HepG2 (cell line): ENCODE data around the gene FAM222A. TPM values are rescaled to one million over a fixed set of nuclear protein-coding genes. Genes with fewer than 3 reads are reported as not detected.

Source experiments
- ATAC-seq: fragments of 200-7000 bp; cut with Tn5 transposase; 3 replicates; pipeline ENCODE4 v1.9.1; 2020; ENCODE audit warnings: mild to moderate bottlenecking, moderate library complexity
- BruUV-seq: library from RNA; stranded (reverse); fragments of 400-500 nt; replicated peaks from 2 replicates; lab custom pipeline; 2021; lab: Mats Ljungman, UMichigan
- CTCF ChIA-PET: fragments of 300-600 bp; formaldehyde crosslinking; extraction: SDS; loops from one replicate; lab custom pipeline; 2021; ENCODE audit warnings: low total read pairs, inconsistent platforms, low intra/inter-chr PET ratio; lab: Yijun Ruan, JAX
- POLR2A ChIA-PET: fragments of 350-600 bp; sonication (Branson Sonifier 250); formaldehyde crosslinking; loops from one replicate; lab custom pipeline; 2020; ENCODE audit warnings: antibody characterized with exemption, inconsistent platforms; lab: Yijun Ruan, JAX
- DNase-seq: peaks from one replicate; pipeline ENCODE4 v3.0.0-alpha.2; 2015; ENCODE audit warnings: low spot score
- FAIRE-seq: peaks from 3 replicates; lab custom pipeline; 2011; peaks lifted over from hg19 to GRCh38; lab: Jason Lieb, UNC
- H2AFZ ChIP-seq: one replicate; pipeline ENCODE4 v1.6.1; 2011; ENCODE audit warnings: low read length, inconsistent platforms
- H3K27ac ChIP-seq: fragments of 300-600 bp; 3 replicates; pipeline ENCODE4 v1.8.0; 2011; ENCODE audit warnings: mixed run types, mild to moderate bottlenecking, mixed read lengths, low read length, inconsistent platforms; ENCODE audit not compliant: insufficient read depth; ENCODE audit errors: extremely low read length
- H3K27me3 ChIP-seq, 2 experiments: fragments of 200-600 bp in 1 of 2; 2 replicates in 1 of 2; 3 replicates in 1 of 2; pipeline versions ENCODE4 v1.6.0 to v1.8.0; 2011; ENCODE audit warnings: low read length in 2 of 2, mild to moderate bottlenecking in 2 of 2, moderate library complexity in 2 of 2, inconsistent platforms in 1 of 2; ENCODE audit not compliant: insufficient read depth in 2 of 2, control insufficient read depth in 1 of 2
- H3K36me3 ChIP-seq, 2 experiments: fragments of 200-600 bp in 1 of 2; replicated peaks in 1 of 2; 2 replicates in 1 of 2; 3 replicates in 1 of 2; pipeline versions ENCODE4 v1.5.1 to v1.8.0; 2011; ENCODE audit warnings: low read length in 2 of 2, inconsistent platforms in 1 of 2; ENCODE audit not compliant: insufficient read depth in 2 of 2, control insufficient read depth in 1 of 2
- H3K4me1 ChIP-seq: 2 replicates; pipeline ENCODE4 v1.5.1; 2012; ENCODE audit warnings: low read length, inconsistent platforms; ENCODE audit not compliant: insufficient read depth
- H3K4me2 ChIP-seq: 2 replicates; pipeline ENCODE4 v1.6.0; 2011; ENCODE audit warnings: low read depth, low read length, inconsistent platforms
- H3K4me3 ChIP-seq, 3 experiments: fragments of 200-600 bp in 1 of 3; sonication (generic), shearing (Covaris generic) in 1 of 3; replicated peaks in 1 of 3; 2 replicates each; pipeline ENCODE4 v1.5.1; 2011 to 2016; ENCODE audit warnings: low read length in 3 of 3, inconsistent platforms in 2 of 3, low read depth in 2 of 3, mild to moderate bottlenecking in 2 of 3, control low read depth in 1 of 3, mixed read lengths in 1 of 3; ENCODE audit not compliant: insufficient read depth in 1 of 3
- H3K79me2 ChIP-seq: one replicate; pipeline ENCODE4 v1.6.1; 2011; ENCODE audit warnings: low read length, inconsistent platforms; ENCODE audit not compliant: insufficient read depth
- H3K9ac ChIP-seq: 2 replicates; pipeline ENCODE4 v1.6.0; 2011; ENCODE audit warnings: mild to moderate bottlenecking, low read depth, low read length, inconsistent platforms; ENCODE audit not compliant: insufficient read depth
- H3K9me3 ChIP-seq: 2 replicates; pipeline ENCODE4 v1.5.1; 2012; ENCODE audit warnings: mild to moderate bottlenecking, low read length
- H4K20me1 ChIP-seq: 2 replicates; pipeline ENCODE4 v1.6.0; 2011; ENCODE audit warnings: inconsistent platforms, mild to moderate bottlenecking, low read length, moderate library complexity; ENCODE audit not compliant: insufficient read depth
- ONECUT2 ChIP-seq: sonication (generic); formaldehyde crosslinking; IDR thresholded peaks from 2 replicates; pipeline ENCODE4 v1.4.0; 2020; ENCODE audit warnings: missing genetic modification reagents
- STAG1 ChIP-seq: sonication (generic); formaldehyde crosslinking; IDR thresholded peaks from 2 replicates; pipeline ENCODE4 v1.4.0; 2020; ENCODE audit warnings: missing genetic modification reagents
- TSC22D2 ChIP-seq: sonication (generic); formaldehyde crosslinking; IDR thresholded peaks from 2 replicates; pipeline ENCODE4 v1.5.1; 2020; ENCODE audit warnings: missing genetic modification reagents, mild to moderate bottlenecking, borderline replicate concordance
- XRCC5 ChIP-seq: fragments of 200-400 bp; formaldehyde crosslinking; optimal IDR thresholded peaks from 2 replicates; pipeline ENCODE3; 2017; ENCODE audit warnings: mild to moderate bottlenecking, low read length
- ZFP1 ChIP-seq: IDR thresholded peaks from 2 replicates; pipeline ENCODE4 v1.6.1; 2016
- ZNF343 ChIP-seq: sonication (generic); formaldehyde crosslinking; IDR thresholded peaks from 2 replicates; pipeline ENCODE4 v1.4.0; 2020; ENCODE audit warnings: mild to moderate bottlenecking, missing genetic modification reagents
- ZNF543 ChIP-seq: sonication (generic); formaldehyde crosslinking; IDR thresholded peaks from 2 replicates; pipeline ENCODE4 v1.4.0; 2020; ENCODE audit warnings: mild to moderate bottlenecking, missing genetic modification reagents
- ZNF605 ChIP-seq: sonication (generic); formaldehyde crosslinking; IDR thresholded peaks from 2 replicates; pipeline ENCODE4 v1.8.0; 2022; ENCODE audit warnings: mild to moderate bottlenecking, missing genetic modification reagents
- ZNF768 ChIP-seq: sonication (generic); formaldehyde crosslinking; IDR thresholded peaks from 2 replicates; pipeline ENCODE4 v1.4.0; 2020; ENCODE audit warnings: missing genetic modification reagents
- ZSCAN29 ChIP-seq: sonication (generic); formaldehyde crosslinking; conservative IDR thresholded peaks from 2 replicates; pipeline ENCODE4 v1.4.0; 2020; ENCODE audit warnings: mild to moderate bottlenecking, missing genetic modification reagents
- WGBS: methylation state at CpG from one replicate; pipeline ENCODE4 v1.1.6; 2017; ENCODE audit warnings: low lambda C conversion rate; 5-methylcytosine and 5-hydroxymethylcytosine counted together
- in situ Hi-C: cut with HindIII; loops from 2 replicates; pipeline ENCODE4 v1.10.0; 2017; ENCODE audit warnings: low pct_unique_long_range_greater_than_20kb; ENCODE audit not compliant: extremely low pct_ligation_motif_present
- intact Hi-C: fragments of 100-400 bp; cut with micrococcal nuclease; formaldehyde crosslinking; loops from one replicate; pipeline ENCODE4 v1.10.0; 2022; ENCODE audit not compliant: unreplicated experiment
- polyA plus RNA-seq, 8 experiments: library from polyadenylated mRNA; depleted of rRNA in 3 of 8; stranded (reverse) in 7 of 8; unstranded in 1 of 8; fragments of >200 nt; fragmentation: Illumina TruSeq in 4 of 8; extraction: Trizol in 4 of 8; gene quantifications; 2 replicates each; pipeline versions ENCODE4 v1.2.1 to v1.2.3, GENCODE V29; 2011 to 2016; ENCODE audit warnings: low read depth in 4 of 8, missing spikeins in 1 of 8, mixed read lengths in 1 of 8; ENCODE audit not compliant: insufficient read depth in 1 of 8
- total RNA-seq, 5 experiments: library from RNA; depleted of rRNA; stranded (reverse); fragments of >200 nt; fragmentation: Illumina TruSeq; extraction: Trizol; gene quantifications; 2 replicates each; pipeline ENCODE4 v1.2.3, GENCODE V29; 2016; ENCODE audit warnings: low read depth in 1 of 5
- TF ChIP-seq, protein P1 (sequence below): IDR thresholded peaks from 2 replicates; pipeline ENCODE4 v1.6.1; 2012; ENCODE audit warnings: low read depth, low read length, improper control_type of control experiment
- TF ChIP-seq, protein P2 (sequence below): IDR thresholded peaks from 2 replicates; pipeline ENCODE4 v1.6.1; 2016; ENCODE audit warnings: missing compliant biosample characterization, missing genetic modification reagents, borderline replicate concordance
- TF ChIP-seq, protein P3 (sequence below): sonication (generic); formaldehyde crosslinking; IDR thresholded peaks from 2 replicates; pipeline ENCODE4 v1.5.0; 2020; ENCODE audit warnings: missing genetic modification reagents
- TF ChIP-seq, protein P4 (sequence below): sonication (generic); formaldehyde crosslinking; IDR thresholded peaks from 2 replicates; pipeline ENCODE4 v1.5.1; 2020; ENCODE audit warnings: mild to moderate bottlenecking, moderate library complexity, missing genetic modification reagents
- TF ChIP-seq, protein P5 (sequence below): sonication (generic); formaldehyde crosslinking; IDR thresholded peaks from 2 replicates; pipeline ENCODE4 v1.5.0; 2020; ENCODE audit warnings: mild to moderate bottlenecking, missing genetic modification reagents, moderate library complexity

Gene FAM222A
- total and polyA plus RNA-seq, 2 of the 13 experiments (the other 11 are each of a cell fraction or from before 2014, with no cell fraction given) = 2.7 to 9.6 TPM

DNA sequence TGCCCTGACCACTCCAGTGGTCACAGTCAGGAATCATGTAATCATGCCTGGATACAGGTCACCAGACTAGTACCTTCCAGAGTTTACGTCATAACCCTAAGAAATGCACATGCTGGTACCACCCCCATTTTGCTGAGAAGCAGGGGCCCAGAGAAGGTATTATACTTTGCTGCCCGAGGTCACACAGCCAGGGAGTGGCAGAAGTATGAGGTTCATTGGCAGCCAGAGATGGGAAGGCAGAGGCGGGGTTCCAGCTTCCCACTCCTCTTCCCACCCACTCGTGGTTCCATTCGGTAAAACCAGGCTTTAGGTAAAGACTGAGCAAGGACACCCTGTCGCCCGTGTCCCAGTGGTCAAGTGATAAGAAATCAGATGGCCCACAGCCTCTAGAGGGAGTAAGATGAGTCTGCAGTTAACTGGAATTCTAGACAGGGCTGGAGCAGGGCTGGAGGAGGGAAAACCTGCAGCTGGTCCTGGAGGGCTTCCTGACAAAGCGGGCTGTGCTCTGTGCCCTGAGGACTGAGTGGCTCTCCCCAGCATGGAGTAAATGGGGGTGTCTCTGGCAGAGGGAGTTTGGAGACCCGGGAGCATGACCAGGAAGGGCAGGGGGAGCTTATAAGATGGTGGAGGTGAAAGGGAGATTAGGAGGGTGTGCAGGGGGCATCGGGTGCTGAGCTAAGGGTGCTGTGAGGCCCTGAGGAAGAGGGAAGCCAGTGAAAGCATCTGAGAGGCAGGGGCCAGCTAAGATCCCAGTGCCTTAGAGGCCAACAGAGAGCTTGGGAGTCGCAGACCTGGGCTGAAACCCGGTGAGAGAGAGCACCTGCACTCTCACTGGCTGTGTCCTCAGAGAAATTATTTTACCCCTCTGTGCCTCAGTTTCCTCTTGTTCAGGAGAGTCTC lies 5.7 kb downstream of the FAM222A start:
- in situ Hi-C loops (no loop called here), intact Hi-C loops (loop anchor here (2.0 to 5.0 kb wide), 2 partner anchors 55 to 202 kb away; no protein-coding TSS in a partner anchor)
- H3K79me2 ChIP-seq = peaks cover 8% of the 10 kb centered on the region
- BruUV-seq = no TSS peak
- FAIRE-seq (peak; percentile 58), ATAC-seq (peak; percentile 50), DNase-seq (peak; percentile 66)
- H4K20me1 ChIP-seq = no peaks in the 10 kb centered on the region
- no peak overlapping the region for H3K9ac ChIP-seq
- no peak overlapping the region for H3K4me3 ChIP-seq
- H3K4me1 ChIP-seq = peaks cover 79% of the 10 kb centered on the region
- H3K9me3 ChIP-seq = no peaks in the 10 kb centered on the region
- H3K4me2 ChIP-seq = peak overlapping the region; percentile 0; the same call in 1 of the 2 replicates
- ChIA-PET CTCF (interaction anchor here (1.7 kb wide), 1 partner anchor 121 kb away, joined by 4 read pairs; no protein-coding TSS in a partner anchor), POLR2A (interaction anchor here (0.9 to 1.4 kb wide), 5 partner anchors 12 to 35 kb away, joined by 3 to 5 read pairs (median 3); no protein-coding TSS in a partner anchor)
- no peaks in the 10 kb centered on the region for H3K27me3 ChIP-seq
- no peak overlapping the region for H2AFZ ChIP-seq
- 45% methylated on average over 8 of the region's 12 CpGs for WGBS
- H3K27ac ChIP-seq = no peak overlapping the region
- no peaks in the 10 kb centered on the region; a peak in 1 of 5 replicates for H3K36me3 ChIP-seq
- TF ChIP-seq STAG1 (CRISPR knock-in tag) (peak; percentile 70), ZNF543 (no peak), XRCC5 (peak; percentile 27), ZNF605 (no peak), ZSCAN29 (CRISPR knock-in tag) (no peak), ZNF343 (0 out of 2 replicates have a peak, but pooled peaks have one; percentile 40), TSC22D2 (CRISPR knock-in tag) (no peak), ZFP1 (CRISPR knock-in tag) (no peak), ZNF768 (peak; percentile 92), ONECUT2 (no peak)
- TF ChIP-seq, protein P1, sequence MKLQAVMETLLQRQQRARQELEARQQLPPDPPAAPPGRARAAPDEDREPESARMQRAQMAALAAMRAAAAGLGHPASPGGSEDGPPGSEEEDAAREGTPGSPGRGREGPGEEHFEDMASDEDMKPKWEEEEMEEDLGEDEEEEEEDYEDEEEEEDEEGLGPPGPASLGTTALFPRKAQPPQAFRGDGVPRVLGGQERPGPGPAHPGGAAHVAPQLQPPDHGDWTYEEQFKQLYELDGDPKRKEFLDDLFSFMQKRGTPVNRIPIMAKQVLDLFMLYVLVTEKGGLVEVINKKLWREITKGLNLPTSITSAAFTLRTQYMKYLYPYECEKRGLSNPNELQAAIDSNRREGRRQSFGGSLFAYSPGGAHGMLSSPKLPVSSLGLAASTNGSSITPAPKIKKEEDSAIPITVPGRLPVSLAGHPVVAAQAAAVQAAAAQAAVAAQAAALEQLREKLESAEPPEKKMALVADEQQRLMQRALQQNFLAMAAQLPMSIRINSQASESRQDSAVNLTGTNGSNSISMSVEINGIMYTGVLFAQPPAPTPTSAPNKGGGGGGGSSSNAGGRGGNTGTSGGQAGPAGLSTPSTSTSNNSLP = 0 out of 2 replicates have a peak, but pooled peaks have one; percentile 22
- TF ChIP-seq, protein P2, sequence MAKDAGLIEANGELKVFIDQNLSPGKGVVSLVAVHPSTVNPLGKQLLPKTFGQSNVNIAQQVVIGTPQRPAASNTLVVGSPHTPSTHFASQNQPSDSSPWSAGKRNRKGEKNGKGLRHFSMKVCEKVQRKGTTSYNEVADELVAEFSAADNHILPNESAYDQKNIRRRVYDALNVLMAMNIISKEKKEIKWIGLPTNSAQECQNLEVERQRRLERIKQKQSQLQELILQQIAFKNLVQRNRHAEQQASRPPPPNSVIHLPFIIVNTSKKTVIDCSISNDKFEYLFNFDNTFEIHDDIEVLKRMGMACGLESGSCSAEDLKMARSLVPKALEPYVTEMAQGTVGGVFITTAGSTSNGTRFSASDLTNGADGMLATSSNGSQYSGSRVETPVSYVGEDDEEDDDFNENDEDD (CRISPR knock-in tag) = no peak; the same call in 1 of the 2 replicates
- TF ChIP-seq, protein P3, sequence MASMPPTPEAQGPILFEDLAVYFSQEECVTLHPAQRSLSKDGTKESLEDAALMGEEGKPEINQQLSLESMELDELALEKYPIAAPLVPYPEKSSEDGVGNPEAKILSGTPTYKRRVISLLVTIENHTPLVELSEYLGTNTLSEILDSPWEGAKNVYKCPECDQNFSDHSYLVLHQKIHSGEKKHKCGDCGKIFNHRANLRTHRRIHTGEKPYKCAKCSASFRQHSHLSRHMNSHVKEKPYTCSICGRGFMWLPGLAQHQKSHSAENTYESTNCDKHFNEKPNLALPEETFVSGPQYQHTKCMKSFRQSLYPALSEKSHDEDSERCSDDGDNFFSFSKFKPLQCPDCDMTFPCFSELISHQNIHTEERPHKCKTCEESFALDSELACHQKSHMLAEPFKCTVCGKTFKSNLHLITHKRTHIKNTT (CRISPR knock-in tag) = no peak
- TF ChIP-seq, protein P4, sequence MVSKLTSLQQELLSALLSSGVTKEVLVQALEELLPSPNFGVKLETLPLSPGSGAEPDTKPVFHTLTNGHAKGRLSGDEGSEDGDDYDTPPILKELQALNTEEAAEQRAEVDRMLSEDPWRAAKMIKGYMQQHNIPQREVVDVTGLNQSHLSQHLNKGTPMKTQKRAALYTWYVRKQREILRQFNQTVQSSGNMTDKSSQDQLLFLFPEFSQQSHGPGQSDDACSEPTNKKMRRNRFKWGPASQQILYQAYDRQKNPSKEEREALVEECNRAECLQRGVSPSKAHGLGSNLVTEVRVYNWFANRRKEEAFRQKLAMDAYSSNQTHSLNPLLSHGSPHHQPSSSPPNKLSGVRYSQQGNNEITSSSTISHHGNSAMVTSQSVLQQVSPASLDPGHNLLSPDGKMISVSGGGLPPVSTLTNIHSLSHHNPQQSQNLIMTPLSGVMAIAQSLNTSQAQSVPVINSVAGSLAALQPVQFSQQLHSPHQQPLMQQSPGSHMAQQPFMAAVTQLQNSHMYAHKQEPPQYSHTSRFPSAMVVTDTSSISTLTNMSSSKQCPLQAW (CRISPR knock-in tag) = peak; percentile 29; the same call in 1 of the 2 replicates
- TF ChIP-seq, protein P5, sequence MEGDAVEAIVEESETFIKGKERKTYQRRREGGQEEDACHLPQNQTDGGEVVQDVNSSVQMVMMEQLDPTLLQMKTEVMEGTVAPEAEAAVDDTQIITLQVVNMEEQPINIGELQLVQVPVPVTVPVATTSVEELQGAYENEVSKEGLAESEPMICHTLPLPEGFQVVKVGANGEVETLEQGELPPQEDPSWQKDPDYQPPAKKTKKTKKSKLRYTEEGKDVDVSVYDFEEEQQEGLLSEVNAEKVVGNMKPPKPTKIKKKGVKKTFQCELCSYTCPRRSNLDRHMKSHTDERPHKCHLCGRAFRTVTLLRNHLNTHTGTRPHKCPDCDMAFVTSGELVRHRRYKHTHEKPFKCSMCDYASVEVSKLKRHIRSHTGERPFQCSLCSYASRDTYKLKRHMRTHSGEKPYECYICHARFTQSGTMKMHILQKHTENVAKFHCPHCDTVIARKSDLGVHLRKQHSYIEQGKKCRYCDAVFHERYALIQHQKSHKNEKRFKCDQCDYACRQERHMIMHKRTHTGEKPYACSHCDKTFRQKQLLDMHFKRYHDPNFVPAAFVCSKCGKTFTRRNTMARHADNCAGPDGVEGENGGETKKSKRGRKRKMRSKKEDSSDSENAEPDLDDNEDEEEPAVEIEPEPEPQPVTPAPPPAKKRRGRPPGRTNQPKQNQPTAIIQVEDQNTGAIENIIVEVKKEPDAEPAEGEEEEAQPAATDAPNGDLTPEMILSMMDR (CRISPR knock-in tag) = peak; percentile 74
